GM12872 (cell line): Measurements from ENCODE around the gene AXDND1.

Source experiments
- TF ChIP-seq, protein P1 (sequence below): IDR thresholded peaks from 3 replicates; pipeline ENCODE4 v1.5.1; 2011; ENCODE audit warnings: low read depth, mild to moderate bottlenecking, low read length, moderate library complexity; ENCODE audit not compliant: insufficient read depth

Gene AXDND1

DNA sequence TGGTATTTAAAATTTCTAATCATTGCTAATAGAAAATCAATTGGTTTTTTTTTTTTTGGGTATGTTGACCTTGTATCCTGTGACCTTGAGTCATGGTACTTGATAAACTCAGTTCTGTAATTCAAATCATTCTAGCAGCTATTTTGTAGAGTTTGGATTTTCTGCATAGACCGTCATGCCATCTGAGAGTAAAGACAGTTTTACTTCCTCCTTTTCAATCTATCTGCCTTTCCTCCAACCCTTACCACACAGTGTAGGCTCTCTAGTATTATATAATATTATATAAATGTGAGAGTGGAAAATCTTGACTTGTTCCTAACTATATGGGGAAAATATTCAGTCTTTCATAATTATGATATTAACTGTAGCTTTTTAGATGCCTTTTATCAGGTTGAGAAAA is 232.9 kb downstream of the AXDND1 start:
- TF ChIP-seq, protein P1, sequence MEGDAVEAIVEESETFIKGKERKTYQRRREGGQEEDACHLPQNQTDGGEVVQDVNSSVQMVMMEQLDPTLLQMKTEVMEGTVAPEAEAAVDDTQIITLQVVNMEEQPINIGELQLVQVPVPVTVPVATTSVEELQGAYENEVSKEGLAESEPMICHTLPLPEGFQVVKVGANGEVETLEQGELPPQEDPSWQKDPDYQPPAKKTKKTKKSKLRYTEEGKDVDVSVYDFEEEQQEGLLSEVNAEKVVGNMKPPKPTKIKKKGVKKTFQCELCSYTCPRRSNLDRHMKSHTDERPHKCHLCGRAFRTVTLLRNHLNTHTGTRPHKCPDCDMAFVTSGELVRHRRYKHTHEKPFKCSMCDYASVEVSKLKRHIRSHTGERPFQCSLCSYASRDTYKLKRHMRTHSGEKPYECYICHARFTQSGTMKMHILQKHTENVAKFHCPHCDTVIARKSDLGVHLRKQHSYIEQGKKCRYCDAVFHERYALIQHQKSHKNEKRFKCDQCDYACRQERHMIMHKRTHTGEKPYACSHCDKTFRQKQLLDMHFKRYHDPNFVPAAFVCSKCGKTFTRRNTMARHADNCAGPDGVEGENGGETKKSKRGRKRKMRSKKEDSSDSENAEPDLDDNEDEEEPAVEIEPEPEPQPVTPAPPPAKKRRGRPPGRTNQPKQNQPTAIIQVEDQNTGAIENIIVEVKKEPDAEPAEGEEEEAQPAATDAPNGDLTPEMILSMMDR = no peak

DNA sequence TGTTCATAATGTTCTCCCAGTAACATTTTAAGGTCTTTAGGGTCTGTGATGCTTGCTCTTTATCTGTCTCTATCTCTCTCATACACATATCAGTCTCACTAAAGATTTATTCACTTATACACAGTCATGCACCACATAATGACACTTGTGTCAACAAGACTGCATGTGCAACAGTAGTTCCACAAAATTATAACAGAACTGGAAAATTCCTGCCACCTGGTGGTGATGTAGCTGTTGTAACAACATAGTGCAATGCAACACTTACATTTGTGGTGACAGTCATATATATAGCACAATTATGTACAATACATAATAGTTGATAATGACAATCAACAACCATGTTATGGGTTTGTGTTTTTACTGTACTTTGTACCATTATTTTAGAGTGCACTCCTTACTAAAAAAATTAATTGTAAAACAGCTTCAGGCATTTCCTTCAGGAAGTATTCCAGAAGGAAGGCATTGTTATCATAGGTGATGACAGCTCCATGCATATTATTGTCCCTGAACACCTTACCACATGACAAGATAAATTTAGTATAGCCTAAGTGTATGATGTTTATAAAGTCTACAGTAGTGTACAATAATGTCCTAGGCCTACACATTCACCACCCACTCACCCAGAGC is 234.0 kb downstream of the AXDND1 start:
- TF ChIP-seq, protein P1 = peak; percentile 38; the same call in 2 of the 3 replicates

DNA sequence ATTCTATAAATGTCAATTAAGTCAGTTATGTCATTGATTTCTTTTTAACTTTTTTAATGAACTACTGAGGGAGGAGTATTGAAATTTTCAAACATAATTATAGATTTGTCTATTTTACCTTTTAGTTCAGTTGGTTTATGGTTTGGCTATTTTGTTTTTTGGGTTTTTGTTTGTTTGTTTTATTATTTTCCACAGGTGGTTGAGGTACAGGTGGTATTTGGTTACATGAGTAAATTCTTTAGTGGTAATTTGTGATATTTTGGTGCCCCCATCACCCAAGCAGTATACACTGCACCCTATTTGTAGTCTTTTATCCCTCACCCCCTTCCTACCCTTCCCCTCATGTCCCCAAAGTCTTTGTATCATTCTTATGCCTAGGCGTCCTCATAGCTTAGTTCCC is 235.3 kb downstream of the AXDND1 start:
- TF ChIP-seq, protein P1 = no peak
